DOHH2 (cell line): ENCODE data around the gene TRPM5.

Experiments used
- H3F3A ChIP-seq: fragments of 200-600 bp; sonication (generic), shearing (Covaris generic); 2 replicates; pipeline ENCODE4 v1.6.0; 2016; ENCODE audit warnings: antibody characterized with exemption, mild to moderate bottlenecking; ENCODE audit not compliant: control insufficient read depth, insufficient read depth
- H3K27ac ChIP-seq: fragments of 200-600 bp; sonication (generic); 2 replicates; pipeline ENCODE4 v1.5.1; 2014; ENCODE audit warnings: low read depth, mild to moderate bottlenecking, low read length, moderate library complexity
- H3K27me3 ChIP-seq: fragments of 200-600 bp; sonication (generic); 2 replicates; pipeline ENCODE4 v1.6.1; 2014; ENCODE audit warnings: mild to moderate bottlenecking, low read length, mixed read lengths; ENCODE audit not compliant: control insufficient read depth
- H3K36me3 ChIP-seq: fragments of 200-600 bp; sonication (generic); 2 replicates; pipeline ENCODE4 v1.6.1; 2014; ENCODE audit warnings: mild to moderate bottlenecking, low read length, moderate library complexity, mixed read lengths; ENCODE audit not compliant: control insufficient read depth
- H3K4me1 ChIP-seq: fragments of 200-600 bp; sonication (generic); 2 replicates; pipeline ENCODE4 v1.6.1; 2014; ENCODE audit warnings: mild to moderate bottlenecking, low read length, mixed read lengths; ENCODE audit not compliant: control insufficient read depth
- H3K4me2 ChIP-seq: fragments of 200-600 bp; sonication (generic); 2 replicates; pipeline ENCODE4 v1.6.0; 2014; ENCODE audit warnings: mild to moderate bottlenecking, low read length, moderate library complexity
- H3K4me3 ChIP-seq: fragments of 200-600 bp; sonication (generic); 2 replicates; pipeline ENCODE4 v1.5.1; 2014; ENCODE audit warnings: mild to moderate bottlenecking, low read length, mixed read lengths
- H3K79me2 ChIP-seq: fragments of 200-600 bp; sonication (generic); 2 replicates; pipeline ENCODE4 v1.6.1; 2014; ENCODE audit warnings: mild to moderate bottlenecking, low read length, mixed read lengths; ENCODE audit not compliant: control insufficient read depth
- H3K9me2 ChIP-seq: fragments of 200-600 bp; sonication (generic); replicated peaks from 2 replicates; pipeline ENCODE4 v1.6.1; 2014; ENCODE audit warnings: mild to moderate bottlenecking, low read length, mixed read lengths; ENCODE audit not compliant: control insufficient read depth
- H3K9me3 ChIP-seq: fragments of 200-600 bp; sonication (generic); 2 replicates; pipeline ENCODE4 v1.6.1; 2014; ENCODE audit warnings: antibody characterized with exemption, low read length, mixed read lengths; ENCODE audit not compliant: control insufficient read depth, insufficient read depth
- H4K20me1 ChIP-seq: fragments of 200-600 bp; sonication (generic); 2 replicates; pipeline ENCODE4 v1.6.0; 2014; ENCODE audit warnings: low read depth, mild to moderate bottlenecking, antibody characterized with exemption, low read length, moderate library complexity; ENCODE audit not compliant: control insufficient read depth, insufficient read depth
- EZH2phosphoT487 ChIP-seq: fragments of 200-600 bp; sonication (generic); IDR thresholded peaks from 2 replicates; pipeline ENCODE4 v1.6.1; 2017; ENCODE audit warnings: borderline replicate concordance, mild to moderate bottlenecking, antibody characterized with exemption, low read length, moderate library complexity, mixed read lengths
- TF ChIP-seq, protein P1 (sequence below): fragments of 200-600 bp; sonication (generic); IDR thresholded peaks from one replicate; pipeline ENCODE4 v1.5.1; 2014; ENCODE audit warnings: antibody characterized with exemption, mild to moderate bottlenecking, low read depth, low read length; ENCODE audit not compliant: poor library complexity, severe bottlenecking

The TRPM5 gene

GRCh38 chr11:2422461-2423156 is 21.7 kb downstream of the TRPM5 start:
- no peaks in the 10 kb centered on the region for H3K9me3 ChIP-seq
- H3K36me3 ChIP-seq = no peaks in the 10 kb centered on the region
- no peak overlapping the region for H3K27ac ChIP-seq
- H3F3A ChIP-seq = no peaks in the 10 kb centered on the region
- H4K20me1 ChIP-seq = no peaks in the 10 kb centered on the region
- no peak overlapping the region for H3K4me3 ChIP-seq
- TF ChIP-seq, protein P1, sequence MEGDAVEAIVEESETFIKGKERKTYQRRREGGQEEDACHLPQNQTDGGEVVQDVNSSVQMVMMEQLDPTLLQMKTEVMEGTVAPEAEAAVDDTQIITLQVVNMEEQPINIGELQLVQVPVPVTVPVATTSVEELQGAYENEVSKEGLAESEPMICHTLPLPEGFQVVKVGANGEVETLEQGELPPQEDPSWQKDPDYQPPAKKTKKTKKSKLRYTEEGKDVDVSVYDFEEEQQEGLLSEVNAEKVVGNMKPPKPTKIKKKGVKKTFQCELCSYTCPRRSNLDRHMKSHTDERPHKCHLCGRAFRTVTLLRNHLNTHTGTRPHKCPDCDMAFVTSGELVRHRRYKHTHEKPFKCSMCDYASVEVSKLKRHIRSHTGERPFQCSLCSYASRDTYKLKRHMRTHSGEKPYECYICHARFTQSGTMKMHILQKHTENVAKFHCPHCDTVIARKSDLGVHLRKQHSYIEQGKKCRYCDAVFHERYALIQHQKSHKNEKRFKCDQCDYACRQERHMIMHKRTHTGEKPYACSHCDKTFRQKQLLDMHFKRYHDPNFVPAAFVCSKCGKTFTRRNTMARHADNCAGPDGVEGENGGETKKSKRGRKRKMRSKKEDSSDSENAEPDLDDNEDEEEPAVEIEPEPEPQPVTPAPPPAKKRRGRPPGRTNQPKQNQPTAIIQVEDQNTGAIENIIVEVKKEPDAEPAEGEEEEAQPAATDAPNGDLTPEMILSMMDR = no peak
- no peaks in the 10 kb centered on the region for H3K4me1 ChIP-seq
- H3K4me2 ChIP-seq = no peak overlapping the region
- no peaks in the 10 kb centered on the region for H3K9me2 ChIP-seq
- H3K27me3 ChIP-seq = no peaks in the 10 kb centered on the region
- H3K79me2 ChIP-seq = no peaks in the 10 kb centered on the region

- H3K27me3 ChIP-seq = no peaks in the 10 kb centered on the region
- no peaks in the 10 kb centered on the region for H3F3A ChIP-seq
- H3K27ac ChIP-seq = no peak overlapping the region
- H3K4me1 ChIP-seq = no peaks in the 10 kb centered on the region
- H3K36me3 ChIP-seq = no peaks in the 10 kb centered on the region
- no peak overlapping the region for H3K4me3 ChIP-seq
- no peaks in the 10 kb centered on the region for H3K9me2 ChIP-seq
- TF ChIP-seq, protein P1 = no peak
- no peak for TF ChIP-seq EZH2phosphoT487
- no peaks in the 10 kb centered on the region for H3K79me2 ChIP-seq
- H4K20me1 ChIP-seq = no peaks in the 10 kb centered on the region
- no peak overlapping the region for H3K4me2 ChIP-seq
- H3K9me3 ChIP-seq = no peaks in the 10 kb centered on the region
Measured at GRCh38 chr11:2421996-2422395, 22.3 kb downstream of the TRPM5 start.

DNA sequence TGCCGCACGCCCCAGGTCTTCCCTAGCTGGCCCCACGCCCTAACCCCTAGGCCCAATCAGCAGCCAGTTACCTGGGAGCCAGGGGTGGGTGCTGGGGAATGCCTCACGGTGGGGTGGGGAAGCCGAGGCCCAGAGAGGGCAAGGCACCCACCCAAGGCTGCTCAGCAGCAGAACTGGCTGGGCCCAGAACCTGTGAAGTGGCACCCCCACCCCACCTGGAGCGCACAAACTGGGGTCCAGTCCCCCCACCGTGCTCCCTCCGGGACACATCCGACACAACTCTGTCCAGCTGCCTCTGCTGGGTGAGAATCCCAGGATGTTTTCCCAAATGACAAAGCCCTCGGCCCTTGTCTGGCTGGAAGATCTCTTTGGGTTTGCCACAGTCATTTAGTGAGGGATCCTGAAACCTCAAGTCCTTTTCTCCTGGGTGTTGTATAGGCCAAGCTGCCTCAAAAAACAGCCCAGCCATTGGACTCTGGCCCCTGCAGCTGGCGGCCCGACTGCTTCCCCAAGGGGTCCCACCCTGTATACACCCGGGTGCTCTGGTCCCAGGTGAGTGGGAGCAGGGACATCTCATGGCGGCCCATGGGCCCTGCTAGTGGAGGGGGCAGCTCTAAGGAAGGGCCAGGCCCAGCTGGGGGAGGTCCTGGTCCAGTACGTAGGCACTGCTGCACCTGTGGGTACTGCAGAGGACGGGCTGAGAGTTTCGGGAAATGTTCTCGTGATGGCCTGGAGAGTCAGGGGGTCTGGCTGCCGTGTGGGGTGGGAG is 22.9 kb downstream of the TRPM5 start:
- no peak overlapping the region for H3K4me2 ChIP-seq

More for the DNA sequence above, 22.9 kb downstream of the TRPM5 start:
- Histone ChIP-seq H3K4me1 (no peaks in the 10 kb centered on the region), H4K20me1 (no peaks in the 10 kb centered on the region), H3K9me2 (no peaks in the 10 kb centered on the region), H3K9me3 (no peaks in the 10 kb centered on the region), H3K79me2 (no peaks in the 10 kb centered on the region), H3K27me3 (no peaks in the 10 kb centered on the region), H3K36me3 (no peaks in the 10 kb centered on the region), H3K27ac (no peak overlapping the region), H3K4me3 (no peak overlapping the region), H3F3A (no peaks in the 10 kb centered on the region)
- no peak for TF ChIP-seq EZH2phosphoT487
- TF ChIP-seq, protein P1 = no peak
